Stimulated activated CD4-positive, alpha-beta T cell treated with anti-CD3 and anti-CD28 coated beads, Interleukin-4, amount 100 ng/mL, for 1 hour (primary cell): ENCODE measurements around the gene NUDT2.

Experiments used
- DNase-seq: peaks from one replicate; pipeline ENCODE4 v3.0.0-alpha.2; 2020

The NUDT2 gene

GRCh38 chr9:34387239-34387638, 57.9 kb downstream of the NUDT2 start:
- no peak for DNase-seq

DNA sequence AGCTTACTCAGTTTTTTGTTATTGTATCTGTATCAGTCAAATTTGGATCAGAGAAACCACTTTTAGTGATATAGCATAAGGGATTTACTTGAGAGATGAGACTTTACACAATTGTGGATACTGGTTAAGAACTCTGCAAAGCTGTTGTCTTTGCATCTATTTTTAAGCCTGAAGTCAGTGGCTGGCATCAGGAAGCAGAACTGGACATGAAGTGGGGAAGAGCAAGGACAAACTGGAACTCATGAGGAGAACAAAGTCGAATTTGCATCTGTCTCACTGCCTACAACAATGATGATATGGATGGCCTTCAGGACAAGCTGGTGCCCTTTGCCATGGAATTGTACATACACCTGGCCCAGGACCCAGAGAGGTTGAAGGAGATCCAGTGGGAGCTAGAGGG, 63.1 kb downstream of the NUDT2 start:
- no peak for DNase-seq
